Measurements from ENCODE around the gene ABCA4. TPM values are rescaled to one million over a fixed set of nuclear protein-coding genes. Genes with fewer than 3 reads are reported as not detected.

ABCA4 gene
- total RNA-seq, 1 donor from 2014 or later, result 6.0 TPM

- no peak for TF ChIP-seq CTCF (IDR thresholded peaks at IDR 0.05)
- Mint-ChIP-seq H3K27me3 (ENCODE audit: unreplicated experiment) (no peaks in the 10 kb centered on the region), H3K4me3 (ENCODE audit: unreplicated experiment) (no peak overlapping the region), H3K4me1 (ENCODE audit: unreplicated experiment) (peaks cover 35% of the 10 kb centered on the region), H3K27ac (ENCODE audit: unreplicated experiment) (no peak overlapping the region), H3K9me3 (ENCODE audit: unreplicated experiment) (no peaks in the 10 kb centered on the region), H3K36me3 (ENCODE audit: unreplicated experiment) (no peaks in the 10 kb centered on the region)
- DNase-seq (ENCODE audit: extremely low spot score, unreplicated experiment), result no peak
Measured at GRCh38 chr1:94019327-94019726, 101.6 kb downstream of the ABCA4 start.

- Mint-ChIP-seq H3K9me3 (ENCODE audit: unreplicated experiment) (no peaks in the 10 kb centered on the region), H3K27ac (ENCODE audit: unreplicated experiment) (no peak overlapping the region), H3K36me3 (ENCODE audit: unreplicated experiment) (no peaks in the 10 kb centered on the region), H3K4me1 (ENCODE audit: unreplicated experiment) (peaks cover 25% of the 10 kb centered on the region), H3K27me3 (ENCODE audit: unreplicated experiment) (no peaks in the 10 kb centered on the region), H3K4me3 (ENCODE audit: unreplicated experiment) (no peak overlapping the region)
- no peak for DNase-seq (ENCODE audit: extremely low spot score, unreplicated experiment)
- no peak for TF ChIP-seq CTCF (IDR thresholded peaks at IDR 0.05)
Measured at GRCh38 chr1:94017155-94017829, 103.7 kb downstream of the ABCA4 start.

GRCh38 chr1:94015489-94015817 is 105.5 kb downstream of the ABCA4 start:
- TF ChIP-seq CTCF (IDR thresholded peaks at IDR 0.05), result no peak
- Mint-ChIP-seq H3K36me3 (ENCODE audit: unreplicated experiment) (no peaks in the 10 kb centered on the region), H3K4me1 (ENCODE audit: unreplicated experiment) (peaks cover 11% of the 10 kb centered on the region), H3K27me3 (ENCODE audit: unreplicated experiment) (no peaks in the 10 kb centered on the region), H3K27ac (ENCODE audit: unreplicated experiment) (no peak overlapping the region), H3K4me3 (ENCODE audit: unreplicated experiment) (no peak overlapping the region), H3K9me3 (ENCODE audit: unreplicated experiment) (no peaks in the 10 kb centered on the region)
- no peak for DNase-seq (ENCODE audit: extremely low spot score, unreplicated experiment)

- H3K27ac Mint-ChIP-seq (ENCODE audit: unreplicated experiment), result no peak overlapping the region
- H3K4me1 Mint-ChIP-seq (ENCODE audit: unreplicated experiment), result peaks cover 7% of the 10 kb centered on the region
- no peak for DNase-seq (ENCODE audit: extremely low spot score, unreplicated experiment)
- H3K4me3 Mint-ChIP-seq (ENCODE audit: unreplicated experiment), result no peak overlapping the region
- H3K27me3 Mint-ChIP-seq (ENCODE audit: unreplicated experiment), result no peaks in the 10 kb centered on the region
- no peaks in the 10 kb centered on the region for H3K36me3 Mint-ChIP-seq (ENCODE audit: unreplicated experiment)
- no peaks in the 10 kb centered on the region for H3K9me3 Mint-ChIP-seq (ENCODE audit: unreplicated experiment)
- no peak for TF ChIP-seq CTCF (IDR thresholded peaks at IDR 0.05)
Measured at GRCh38 chr1:94014635-94015488, 106.1 kb downstream of the ABCA4 start.

- Mint-ChIP-seq H3K27ac (ENCODE audit: unreplicated experiment) (no peak overlapping the region), H3K9me3 (ENCODE audit: unreplicated experiment) (no peaks in the 10 kb centered on the region), H3K4me3 (ENCODE audit: unreplicated experiment) (no peak overlapping the region), H3K36me3 (ENCODE audit: unreplicated experiment) (no peaks in the 10 kb centered on the region), H3K4me1 (ENCODE audit: unreplicated experiment) (peaks cover 7% of the 10 kb centered on the region), H3K27me3 (ENCODE audit: unreplicated experiment) (no peaks in the 10 kb centered on the region)
- DNase-seq (ENCODE audit: extremely low spot score, unreplicated experiment), result no peak
- no peak for TF ChIP-seq CTCF (IDR thresholded peaks at IDR 0.05)
Measured at GRCh38 chr1:94014087-94014486, 106.9 kb downstream of the ABCA4 start.

Measured in osteocyte (in vitro differentiated cells).